Fibroblast of upper back skin (primary cell): ENCODE results near the gene CDCA4.
"Not testable (repeated sequence)": the region's sequence is repeated elsewhere in the genome, so short reads cannot be mapped to it uniquely, and the experiment has no call there.

ENCODE experiments used
- DNase-seq: peaks from one replicate; pipeline ENCODE4 v3.0.0-alpha.2; 2013

The CDCA4 gene

DNA sequence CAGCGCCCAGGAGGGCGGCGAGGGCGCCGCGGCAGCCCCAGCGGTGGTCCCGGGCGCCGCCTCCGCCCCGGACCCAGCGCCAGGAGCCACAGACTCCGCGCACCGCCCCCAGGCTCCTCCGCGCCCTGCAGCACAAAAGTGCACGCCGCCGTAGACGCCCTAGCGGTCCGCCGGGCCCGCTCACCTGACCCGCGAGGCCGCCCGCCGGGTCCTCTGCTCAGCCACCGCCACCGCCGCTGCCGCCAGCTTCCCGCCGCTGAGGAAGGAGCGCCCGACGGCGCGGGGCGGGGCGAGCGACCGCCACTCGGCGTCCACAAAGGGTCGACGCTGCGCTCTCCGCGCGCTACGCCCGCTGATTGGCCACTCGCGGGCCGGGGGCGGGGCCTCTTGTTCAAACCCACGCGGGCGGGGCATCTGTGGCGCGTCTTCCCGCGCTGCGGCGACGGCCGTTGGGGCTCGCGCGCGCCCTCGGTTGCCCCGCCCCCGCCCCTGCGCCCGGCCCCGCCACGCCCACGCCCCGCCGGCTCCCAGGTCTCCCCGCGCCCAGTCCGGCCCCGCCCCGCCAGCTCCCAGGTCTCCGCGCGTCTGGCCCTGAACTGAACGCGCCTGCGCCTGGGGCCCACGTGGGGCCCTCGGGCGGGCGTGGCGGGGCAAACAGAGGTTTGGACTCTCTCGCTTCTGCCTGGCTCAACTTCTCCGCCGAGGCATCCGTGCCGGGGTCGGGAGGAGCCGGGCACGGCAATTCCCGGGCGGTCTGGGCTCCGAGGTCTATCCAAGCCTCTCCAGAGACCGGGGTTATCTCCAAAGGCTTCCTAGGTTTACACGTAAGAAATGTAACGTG, at the start of gene CDCA4:
TSS of gene CDCA4 (minus strand) at position 269 of the 841 bp plus-strand sequence. CDS start 9,154 bp downstream, outside the sequence.
- DNase-seq = peak; percentile 94

DNA sequence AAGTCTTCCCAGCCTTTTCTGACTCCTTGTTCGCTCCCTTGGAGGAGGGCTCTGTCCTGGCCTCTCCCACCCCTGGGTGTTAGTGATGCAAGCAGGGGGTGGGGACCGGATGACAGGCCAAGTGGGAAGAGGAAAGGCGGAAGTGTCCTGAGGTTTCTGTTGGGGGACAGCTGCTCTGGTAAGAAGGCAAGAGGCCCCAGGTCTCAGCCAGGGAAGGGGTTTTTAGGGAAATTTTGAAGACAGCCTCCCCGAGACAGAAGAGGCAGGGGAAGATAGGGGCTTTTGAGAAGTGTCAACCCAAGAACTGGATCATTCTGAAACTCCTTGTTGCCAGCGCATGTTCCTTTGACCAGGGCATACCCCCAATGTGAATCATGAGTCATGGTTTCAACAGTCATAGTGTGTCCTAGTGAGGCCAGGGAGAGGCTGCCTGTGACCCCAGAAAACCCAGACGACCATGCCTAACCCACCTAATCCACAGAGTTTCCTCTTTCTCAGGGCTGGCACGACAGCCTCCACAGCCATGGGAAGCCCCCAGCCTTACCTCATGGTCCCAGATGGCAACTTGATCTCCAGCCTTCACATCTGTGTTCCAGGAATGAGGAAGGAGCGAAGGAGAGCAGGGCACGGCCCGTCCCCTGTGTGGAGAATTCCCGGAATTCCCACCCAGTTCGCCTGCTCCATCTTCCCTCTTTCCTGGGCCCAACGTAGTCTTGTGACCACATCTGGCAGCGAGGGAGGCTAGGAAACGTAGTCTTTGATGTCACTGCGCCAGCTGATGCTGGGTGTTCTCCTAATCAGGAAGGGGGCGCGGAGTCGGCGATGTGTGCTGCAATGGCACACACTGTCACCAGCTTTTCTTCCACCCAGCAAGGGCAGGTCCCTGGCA, 49.2 kb upstream of the CDCA4 start:
- DNase-seq = peak; percentile 49

DNA sequence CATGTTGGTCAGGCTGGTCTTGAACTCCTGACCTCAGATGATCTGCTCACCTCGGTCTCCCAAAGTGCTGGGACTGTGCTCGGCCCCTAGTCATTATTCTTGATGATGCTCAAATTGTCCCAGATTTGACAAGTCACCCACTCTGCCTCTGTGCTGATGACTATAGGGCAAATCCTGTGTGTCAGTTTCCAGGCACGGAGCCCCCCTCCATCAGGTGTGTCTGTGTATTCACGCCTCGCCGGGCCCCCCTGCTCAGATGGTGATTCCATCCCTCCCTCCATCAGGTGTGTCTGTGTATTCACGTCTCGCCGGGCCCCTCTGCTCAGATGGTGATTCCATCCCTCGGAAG, 48.6 kb upstream of the CDCA4 start:
- no peak for DNase-seq

DNA sequence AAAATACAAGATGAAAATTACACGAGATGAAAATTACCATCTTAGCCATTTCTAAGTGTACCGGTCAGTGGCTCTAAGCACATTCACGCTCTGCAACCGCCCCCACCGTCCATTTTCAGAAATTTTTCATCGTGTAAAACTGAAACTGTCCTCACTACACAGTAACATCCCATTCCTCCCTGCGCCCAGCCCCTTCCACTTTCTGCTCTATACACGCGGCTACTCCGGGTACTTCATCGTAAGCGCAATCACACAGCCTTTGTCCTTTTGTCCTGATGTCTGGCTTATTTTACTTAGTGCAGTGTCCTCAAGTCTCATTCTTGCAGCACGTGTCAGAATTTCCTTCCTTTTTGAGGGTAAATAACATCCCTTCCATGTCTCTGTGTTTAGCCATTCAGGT, 47.9 kb upstream of the CDCA4 start:
- DNase-seq = no peak

DNA sequence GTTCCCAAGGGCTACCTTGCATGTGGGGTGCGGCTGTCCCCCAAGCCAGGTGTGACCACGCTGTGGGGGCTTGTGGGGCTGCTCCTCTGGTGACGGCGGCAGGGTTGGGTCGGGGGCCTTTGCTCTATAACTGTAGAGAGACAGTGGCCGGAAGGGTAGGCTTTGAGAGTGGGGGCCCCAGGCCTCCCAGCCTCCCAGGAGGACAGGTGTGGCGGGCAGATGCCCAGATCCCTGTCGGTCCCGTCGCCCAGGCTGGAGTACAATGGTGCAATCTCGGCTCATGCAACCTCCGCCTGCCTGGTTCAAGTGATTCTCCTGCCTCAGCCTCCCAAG, 47.1 kb upstream of the CDCA4 start:
- DNase-seq = no peak

DNA sequence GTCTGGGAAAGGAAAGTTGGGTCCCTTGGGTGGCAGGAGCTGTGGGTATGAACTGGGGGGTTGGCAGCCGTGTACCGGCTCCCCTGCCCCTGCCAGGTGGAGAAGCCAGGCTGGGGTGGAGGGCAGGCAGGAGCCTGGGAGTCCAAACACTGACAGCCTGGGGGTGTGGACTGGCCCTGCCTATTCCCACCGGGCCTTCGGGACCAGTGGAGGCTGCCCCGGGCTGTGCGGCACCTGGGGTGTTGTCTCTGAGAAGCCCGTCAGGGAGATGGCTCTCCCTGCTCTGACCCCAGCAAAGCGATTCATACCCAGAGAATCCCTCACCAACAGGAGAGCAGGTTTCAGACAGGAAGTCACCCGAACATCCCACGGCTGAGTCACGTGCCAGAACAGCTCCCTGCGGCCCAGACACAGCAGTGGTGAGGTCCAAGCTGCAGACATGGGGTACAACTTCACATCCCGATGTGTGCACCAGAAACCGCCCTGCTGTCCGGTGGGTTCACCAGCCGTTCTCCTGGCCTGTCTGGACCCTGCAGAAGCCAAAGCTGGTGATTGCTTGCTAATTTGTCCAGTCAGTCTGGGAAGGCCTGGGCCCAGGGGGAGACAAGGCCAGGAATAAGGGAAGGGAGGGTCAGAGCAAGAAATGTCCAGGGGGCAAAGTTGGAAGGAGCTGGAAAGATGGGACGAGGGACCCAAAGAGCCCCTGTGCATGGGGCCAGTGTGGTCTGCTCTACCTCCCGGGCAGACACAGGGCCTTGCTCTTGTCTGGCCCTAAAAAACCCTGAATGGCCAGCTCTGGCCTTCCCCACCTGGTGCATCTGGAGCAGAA, 46.5 kb upstream of the CDCA4 start:
- DNase-seq = peak; percentile 51

DNA sequence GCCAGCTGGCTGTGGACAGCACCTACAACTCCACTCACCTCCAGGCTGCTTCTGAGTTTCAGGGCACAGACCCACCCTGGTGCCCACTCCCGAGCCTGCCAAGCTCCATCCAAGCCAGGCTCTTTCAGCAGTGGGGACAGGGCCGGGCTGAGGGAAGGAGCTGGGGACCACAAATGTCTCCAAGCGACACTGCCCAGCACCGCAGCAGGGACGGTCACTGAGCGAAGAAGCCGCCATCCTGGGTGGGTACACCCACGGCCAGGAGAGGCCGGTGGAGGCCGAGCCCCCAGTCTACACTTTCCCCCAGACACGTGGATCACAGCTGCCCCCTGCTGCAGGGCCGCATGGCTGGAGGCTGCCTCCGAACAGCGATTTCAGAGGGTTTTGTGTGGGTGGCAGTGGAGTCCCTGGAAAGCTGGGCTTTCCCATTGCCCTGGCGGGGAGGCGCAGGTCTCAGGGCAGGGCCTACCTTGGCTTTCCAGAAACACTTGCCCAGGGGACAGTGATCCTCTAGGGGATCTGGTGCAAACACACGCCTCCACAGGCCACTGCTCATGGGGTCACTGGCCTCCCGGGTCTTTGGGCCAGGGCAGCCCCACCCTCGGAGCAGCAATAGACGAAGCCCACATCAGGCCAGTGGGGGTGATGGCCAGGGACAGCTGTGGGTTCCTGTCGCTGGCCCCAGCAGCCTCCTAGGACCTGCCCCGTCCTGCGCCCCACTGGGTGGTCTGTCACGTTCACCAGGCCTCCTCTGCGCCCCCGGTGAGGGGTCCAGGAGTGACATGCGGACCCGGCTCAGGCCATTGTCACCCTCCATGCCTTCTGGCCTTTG, 45.6 kb upstream of the CDCA4 start:
- no peak for DNase-seq

DNA sequence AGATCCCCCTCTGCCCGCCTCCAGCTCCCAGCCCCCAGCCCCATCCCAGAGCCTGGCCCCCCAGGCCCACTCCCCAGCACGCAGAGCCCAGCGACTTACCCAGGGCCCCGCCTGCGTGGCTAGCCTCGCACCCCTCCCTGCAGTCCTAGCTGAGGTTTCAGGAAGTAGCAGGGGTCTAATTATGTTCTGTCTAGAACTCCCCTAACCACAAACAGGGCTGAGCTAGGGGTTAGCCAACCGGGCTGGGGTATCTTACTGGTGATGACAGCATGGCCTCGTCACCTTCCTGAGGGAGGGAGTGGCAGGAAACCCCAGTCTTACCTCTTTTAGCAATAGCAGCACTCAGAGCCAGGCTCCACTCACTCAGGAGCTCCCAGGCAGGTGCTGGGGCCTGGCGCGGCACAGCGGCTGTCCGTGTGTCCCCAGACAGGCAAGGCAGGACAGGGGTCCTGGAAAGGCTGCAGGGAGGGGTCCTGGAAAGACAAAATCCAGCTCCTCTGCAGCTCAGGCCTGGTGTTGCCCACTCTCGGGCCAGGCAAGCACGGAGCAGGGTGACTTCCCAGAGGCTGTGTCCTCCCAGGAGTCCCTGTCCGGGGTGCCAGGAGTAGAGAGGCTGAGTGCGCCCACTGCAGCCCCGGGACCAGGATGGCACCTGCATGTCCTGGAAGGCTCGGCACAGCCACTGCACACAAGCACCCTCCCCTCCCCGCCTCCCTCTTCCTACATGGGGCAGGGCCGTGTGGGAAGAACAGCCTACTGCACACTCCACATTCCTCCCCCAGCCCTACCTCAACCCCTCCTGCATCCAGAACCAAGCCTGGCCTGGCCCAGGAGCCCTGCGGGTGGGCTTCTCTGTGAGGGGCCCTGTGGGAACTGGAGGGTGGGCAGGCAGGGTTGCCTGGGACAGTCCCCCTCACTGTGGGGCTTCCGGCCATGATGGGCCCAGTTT, 44.7 kb upstream of the CDCA4 start, which contains the start of gene GPR132:
TSS of gene GPR132 (minus strand) at position 151 of the 949 bp plus-strand sequence. CDS start 10,010 bp downstream, outside the sequence.
- DNase-seq = peak; percentile 51

DNA sequence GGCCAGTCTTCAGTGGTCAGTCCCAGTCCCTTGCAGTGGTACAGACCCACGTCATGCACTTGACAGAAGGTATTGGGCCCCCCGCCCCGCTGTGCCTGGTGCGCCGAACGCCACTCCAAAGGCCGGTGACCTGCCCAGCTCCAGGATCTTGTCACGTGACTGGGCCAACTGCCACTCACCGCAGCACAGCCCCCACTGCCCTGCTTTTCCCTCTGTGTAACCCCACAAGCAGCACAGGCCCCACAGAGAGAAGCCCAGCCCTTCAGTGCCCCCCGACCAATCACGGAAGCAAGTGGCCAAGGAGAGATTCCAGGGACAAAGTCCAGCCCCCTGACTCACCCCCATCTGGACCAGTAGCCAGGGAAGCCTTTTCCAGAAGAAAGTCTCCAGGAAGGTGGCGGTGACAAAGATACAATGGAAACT, 43.8 kb upstream of the CDCA4 start:
- peak; percentile 72 for DNase-seq

DNA sequence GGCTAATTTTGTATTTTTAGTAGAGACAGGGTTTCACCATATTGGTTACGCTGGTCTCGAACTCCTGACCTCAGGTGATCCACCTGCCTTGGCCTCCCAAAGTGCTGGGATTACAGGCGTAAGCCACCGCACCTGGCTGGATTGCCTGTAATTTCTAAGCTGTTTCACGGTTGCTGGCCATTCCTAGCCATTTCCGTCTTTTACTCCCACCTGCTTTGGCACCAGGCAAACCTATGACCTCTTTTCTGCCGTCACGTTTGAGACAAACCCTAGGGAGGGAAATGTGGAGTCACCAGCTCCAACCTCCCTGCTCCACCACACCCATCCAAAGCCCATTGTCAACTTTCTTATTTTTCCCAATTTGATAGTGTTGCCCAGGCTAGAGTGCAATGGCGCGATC, 43.1 kb upstream of the CDCA4 start:
- no peak for DNase-seq

DNA sequence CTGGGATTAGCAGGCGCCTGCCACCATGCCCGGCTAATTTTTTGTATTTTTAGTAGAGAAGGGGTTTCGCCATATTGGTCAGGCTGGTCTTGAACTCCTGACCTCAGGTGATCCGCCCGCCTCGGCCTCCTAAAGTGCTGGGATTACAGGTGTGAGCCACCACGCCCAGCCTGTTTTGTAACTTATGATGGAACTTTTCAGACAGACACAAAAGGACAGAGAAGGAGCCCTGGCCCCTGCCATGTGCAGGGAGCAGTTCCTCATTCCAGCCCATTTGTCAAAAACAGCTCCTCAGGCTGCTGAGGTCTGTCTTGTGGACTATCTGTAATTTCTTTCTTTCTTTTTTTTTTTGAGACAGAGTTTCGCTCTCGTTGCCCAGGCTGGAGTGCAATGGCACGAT, 42.6 kb upstream of the CDCA4 start:
- not testable (repeated sequence) for DNase-seq

DNA sequence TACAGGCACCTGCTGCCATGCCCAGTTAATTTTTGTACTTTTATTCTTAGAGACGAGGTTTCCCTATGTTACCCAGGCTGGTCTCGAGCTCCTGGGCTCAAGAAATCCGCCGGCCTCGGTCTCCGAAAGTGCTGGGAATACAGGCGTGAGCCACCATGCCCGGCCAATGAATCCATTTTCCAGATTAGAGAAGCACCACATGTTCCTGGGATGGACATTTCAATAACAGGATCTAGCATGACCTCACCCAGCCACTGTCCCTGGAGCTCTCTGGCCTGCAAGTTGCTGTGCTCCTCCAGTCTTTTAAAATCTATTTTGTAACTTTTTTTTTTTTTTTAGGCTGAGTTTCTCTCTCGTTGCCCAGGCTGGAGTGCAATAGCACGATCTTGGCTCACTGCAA, 42.2 kb upstream of the CDCA4 start:
- no peak for DNase-seq

DNA sequence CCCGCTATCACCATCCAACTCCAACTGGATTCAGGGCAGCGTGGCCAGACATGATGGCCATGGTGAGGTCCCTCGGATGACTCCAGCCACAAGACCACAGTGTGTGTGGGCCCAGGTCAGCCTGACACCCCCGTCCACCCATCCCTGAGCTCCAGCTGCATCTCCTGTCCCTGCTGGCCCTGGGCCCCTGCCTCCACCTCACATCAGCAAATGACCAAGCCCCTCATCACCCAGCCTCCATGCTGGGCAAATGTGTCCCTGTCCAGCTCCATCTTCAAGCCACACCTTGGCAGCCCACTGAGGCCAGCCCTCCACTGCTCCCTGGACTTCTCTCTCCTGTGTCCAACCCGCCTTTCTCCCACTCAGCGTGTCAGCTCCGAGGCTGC, 41.2 kb upstream of the CDCA4 start:
- DNase-seq = no peak

DNA sequence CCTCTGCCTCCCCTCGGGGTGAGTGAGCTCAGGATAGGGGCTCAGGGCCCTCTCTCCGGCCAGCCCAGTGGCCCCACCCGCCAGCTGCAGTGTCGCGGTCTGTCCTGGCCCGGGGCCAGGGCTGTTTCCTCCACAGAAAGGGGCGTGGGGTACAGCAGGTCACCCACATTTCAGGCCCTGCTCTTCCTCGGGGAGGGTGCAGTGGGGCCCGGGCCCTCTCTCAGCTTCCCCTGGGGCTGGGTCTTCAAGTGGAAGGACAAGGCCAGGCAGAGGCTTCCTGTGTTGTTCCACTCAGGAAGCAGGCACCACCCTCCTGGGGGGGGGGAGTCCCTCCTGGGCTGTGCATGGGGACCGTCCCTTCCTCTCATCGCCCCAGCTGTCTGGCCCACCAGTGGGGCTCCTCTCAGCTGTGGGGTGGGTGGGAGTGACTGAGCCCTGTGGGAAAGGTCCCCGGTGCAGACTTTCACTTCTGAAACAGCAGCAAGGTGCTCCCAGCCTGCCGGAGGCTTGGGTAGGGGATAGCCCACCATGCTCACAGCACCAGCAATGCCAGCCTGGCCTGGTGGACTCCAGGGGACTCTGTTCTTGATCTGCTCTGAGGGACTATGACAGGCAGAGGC, 40.7 kb upstream of the CDCA4 start:
- DNase-seq = no peak

DNA sequence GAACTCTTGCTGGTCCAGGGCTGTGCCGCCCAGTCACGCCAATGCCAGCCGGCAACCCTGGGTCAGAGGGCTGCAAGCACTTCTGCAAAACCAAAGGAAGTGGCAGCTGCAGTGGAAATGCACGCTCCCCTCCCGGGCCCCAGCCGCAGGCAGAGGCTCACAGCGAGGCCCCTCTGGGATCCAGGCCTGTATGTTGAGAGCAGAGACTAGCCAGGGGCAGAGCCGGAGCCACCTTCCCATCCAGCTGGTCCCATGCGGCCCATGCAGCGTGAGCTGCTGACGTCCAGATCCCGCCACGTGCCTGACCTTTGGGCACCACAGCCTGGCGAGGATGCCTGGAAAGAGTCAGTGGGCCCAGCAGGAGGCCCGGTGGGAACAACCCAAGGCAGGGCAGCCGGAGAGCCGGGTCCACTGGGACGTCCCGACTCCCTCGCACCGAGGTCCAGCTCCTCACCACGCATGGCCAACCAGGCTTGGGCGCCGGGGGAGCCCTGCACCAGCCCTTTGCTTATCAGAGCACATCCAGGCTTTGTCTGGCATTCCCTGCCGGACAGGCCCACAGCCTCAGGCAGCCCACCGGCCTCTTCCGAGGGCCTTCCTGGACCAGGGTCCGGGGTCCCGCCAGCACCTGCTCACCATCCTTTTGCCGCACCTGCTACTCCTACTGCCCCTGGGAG, 40.0 kb upstream of the CDCA4 start:
- DNase-seq = no peak

DNA sequence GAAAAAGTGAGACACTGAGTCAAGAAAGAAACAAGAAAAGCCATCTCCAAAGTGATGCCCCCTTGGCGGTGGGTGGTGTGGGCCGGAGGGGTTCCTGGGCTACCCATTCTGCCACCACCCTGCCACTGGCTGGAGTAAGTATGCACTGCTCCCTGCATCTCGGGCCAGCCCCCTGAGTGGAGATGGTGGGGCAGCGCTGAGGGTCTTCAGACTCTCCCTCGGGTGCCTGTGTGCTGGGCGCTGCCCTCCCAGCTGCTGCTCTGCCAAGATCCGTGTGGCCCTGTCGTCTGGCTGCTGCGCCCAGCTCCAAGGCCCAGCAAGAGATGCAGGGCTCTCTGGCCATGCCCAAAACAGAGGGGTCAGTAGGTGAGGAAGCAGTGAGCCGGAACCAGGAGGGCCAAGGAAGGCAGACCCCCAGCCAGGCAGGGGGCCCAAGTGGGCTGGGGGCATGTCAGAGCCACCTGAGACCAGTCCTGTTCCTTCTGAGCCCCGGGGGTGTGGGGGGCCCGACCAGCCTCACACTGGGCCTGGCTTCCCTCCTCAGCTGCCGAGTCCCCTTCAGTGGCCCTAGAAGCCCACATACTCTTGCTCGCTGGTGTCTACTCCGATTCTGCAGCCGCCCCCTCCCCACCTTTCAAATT, 39.2 kb upstream of the CDCA4 start:
- no peak for DNase-seq

DNA sequence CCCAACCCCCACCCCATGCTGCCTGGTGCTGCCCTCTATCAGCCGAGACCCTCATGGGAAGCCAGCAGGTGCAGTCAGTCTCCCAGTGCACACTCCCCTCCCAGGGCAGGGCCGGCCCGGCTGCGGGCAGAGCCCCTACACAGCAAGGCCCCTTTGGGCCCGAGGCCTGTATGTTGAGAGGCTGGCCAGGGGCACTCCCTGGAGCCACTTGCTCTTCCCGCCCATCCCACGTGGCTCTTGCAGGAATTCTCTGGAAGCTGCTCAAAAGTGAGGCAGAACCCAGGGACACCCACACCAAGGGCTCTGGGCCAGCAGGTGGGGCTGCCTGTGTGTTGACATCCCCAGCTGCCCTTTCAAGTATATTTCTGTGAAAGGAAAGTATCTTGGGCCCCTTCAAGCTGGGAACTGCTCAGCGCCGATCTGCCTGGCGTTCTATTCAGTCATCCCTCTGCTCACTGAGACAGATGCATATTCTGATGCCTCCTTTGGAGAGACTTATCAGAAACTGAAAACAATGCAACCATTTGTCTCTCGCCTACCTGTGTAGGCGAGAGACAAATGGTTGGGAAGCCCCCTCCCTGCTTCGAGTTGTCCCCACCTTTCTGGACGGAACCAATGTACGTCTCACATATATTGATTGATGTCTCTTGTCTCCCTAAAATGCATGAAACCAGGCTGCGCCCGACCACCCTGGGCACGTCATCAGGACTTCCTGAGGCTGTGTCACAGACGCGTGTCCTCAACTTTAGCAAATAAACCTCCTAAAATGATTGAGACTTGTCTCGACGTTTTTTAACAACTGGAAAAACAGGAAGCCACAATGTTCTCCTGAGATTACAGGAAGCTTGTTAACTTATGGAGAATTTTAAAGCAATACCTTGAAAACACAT, 38.4 kb upstream of the CDCA4 start:
- peak; percentile 17 for DNase-seq

DNA sequence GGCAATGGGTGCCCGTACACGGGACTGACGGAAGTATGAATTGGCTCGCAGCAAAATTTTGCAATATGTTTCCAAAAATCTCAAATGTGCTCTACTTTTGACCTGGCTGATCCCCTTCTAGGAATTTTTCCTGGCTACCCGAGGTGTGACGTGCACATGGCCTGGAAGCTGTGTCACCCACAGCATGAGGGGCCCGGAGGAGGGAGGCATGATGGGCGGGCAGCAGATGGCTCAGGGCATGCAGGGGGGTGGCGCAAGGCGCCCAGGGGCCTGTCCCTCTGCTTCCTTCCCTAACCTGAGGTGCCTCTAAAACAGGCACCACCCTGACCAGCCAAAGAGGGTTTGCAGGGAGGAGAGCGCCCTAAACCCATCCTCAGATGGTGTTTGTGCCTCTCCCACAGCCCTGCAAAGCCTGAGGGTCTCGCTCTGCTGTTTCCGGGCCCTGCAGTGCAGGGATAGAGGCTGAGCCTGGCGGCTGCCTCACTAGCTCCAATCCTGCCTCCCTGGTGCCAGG, 37.7 kb upstream of the CDCA4 start:
- no peak for DNase-seq
